GM11168 (cell line): ENCODE results near the gene SLC37A2.
"Not testable (repeated sequence)": the region's sequence is repeated elsewhere in the genome, so short reads cannot be mapped to it uniquely, and the experiment has no call there.

Experiments
- in situ Hi-C: fragments of 300-500 bp; cut with MboI; formaldehyde crosslinking; loops from one replicate; pipeline ENCODE4 v1.12.0; 2022; ENCODE audit warnings: low sequenced_read_pairs; ENCODE audit not compliant: unreplicated experiment

The SLC37A2 gene

DNA sequence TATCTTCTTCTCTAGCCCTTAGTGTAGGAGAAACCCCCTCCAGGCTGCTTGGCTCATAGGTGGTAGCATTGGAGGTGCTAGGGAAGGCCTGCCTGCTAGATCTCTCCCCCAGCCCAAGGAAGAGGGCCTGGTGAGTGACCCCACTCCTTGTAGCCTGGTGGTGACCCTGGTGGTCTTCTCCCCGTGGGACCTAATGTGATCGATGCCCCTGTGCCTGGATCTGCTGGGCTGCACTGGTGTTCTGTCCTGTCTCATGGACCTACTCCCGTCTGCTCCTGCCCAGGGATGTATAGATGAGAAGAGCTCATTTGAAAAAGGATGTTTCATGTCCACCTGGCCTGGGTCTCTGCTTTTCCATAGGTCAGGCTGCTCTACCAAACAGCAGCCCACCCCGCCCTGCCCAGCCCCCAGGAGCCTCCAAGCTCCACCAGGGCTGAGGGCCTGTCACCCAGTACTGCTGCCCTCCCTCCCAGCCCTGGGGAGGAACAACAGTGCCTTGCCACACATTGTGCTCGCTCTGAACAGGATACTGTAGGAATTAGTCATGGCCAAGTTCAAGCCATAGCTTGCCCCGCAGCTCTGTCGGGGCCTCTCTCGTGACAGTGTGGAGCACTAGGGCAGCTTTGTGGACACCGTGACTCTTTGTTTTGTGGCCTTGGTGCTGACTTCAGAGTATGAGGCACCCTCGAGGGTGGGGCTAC is 19.7 kb downstream of the SLC37A2 start:
- in situ Hi-C loops: no loop called here

- in situ Hi-C loops: no loop called here
Measured at GRCh38 chr11:125083312-125084056, 20.4 kb downstream of the SLC37A2 start.

DNA sequence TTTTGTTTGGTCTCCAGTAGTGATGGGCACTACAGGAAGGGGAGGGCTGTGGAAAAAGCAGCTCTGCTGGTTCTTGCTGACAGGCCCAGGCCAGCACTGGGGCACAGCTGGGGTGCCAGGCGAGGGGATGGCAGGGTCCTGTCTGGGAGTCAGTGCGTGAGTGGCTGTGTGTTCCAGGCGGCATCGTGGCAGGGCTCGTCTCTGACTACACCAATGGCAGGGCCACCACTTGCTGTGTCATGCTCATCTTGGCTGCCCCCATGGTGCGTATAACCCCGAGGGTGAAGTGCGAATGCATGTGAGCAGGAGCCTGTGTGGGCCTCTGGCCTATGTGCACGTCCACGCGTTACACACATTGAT is 20.9 kb downstream of the SLC37A2 start:
- in situ Hi-C loops: no loop called here

- in situ Hi-C loops: no loop called here
Measured at GRCh38 chr11:125084761-125085231, 21.7 kb downstream of the SLC37A2 start.

- in situ Hi-C loops: no loop called here
Measured at GRCh38 chr11:125085301-125086081, 22.4 kb downstream of the SLC37A2 start.

- in situ Hi-C loops: no loop called here
Measured at GRCh38 chr11:125086633-125087296, 23.7 kb downstream of the SLC37A2 start.

- in situ Hi-C loops: no loop called here
Measured at GRCh38 chr11:125088123-125088522, 25.0 kb downstream of the SLC37A2 start.

- in situ Hi-C loops: no loop called here
Measured at GRCh38 chr11:125088576-125089455, 25.7 kb downstream of the SLC37A2 start.

DNA sequence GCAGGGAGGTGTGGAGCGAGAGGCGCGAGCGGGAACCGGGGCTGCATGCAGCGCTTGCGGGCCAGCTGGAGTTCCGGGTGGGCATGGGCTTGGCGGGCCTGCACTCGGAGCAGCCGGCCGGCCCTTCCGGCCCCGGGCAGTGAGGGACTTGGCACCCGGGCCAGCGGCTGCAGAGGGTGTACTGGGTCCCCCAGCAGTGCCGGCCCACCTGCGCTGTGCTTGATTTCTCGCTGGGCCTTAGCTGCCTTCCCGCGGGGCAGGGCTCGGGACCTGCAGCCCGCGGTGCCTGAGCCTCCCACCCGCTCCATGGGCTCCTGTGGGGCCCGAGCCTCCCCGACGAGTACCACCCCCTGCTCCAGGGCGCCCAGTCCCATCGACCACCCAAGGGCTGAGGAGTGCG is 26.4 kb downstream of the SLC37A2 start:
- in situ Hi-C loops: not testable (repeated sequence)

DNA sequence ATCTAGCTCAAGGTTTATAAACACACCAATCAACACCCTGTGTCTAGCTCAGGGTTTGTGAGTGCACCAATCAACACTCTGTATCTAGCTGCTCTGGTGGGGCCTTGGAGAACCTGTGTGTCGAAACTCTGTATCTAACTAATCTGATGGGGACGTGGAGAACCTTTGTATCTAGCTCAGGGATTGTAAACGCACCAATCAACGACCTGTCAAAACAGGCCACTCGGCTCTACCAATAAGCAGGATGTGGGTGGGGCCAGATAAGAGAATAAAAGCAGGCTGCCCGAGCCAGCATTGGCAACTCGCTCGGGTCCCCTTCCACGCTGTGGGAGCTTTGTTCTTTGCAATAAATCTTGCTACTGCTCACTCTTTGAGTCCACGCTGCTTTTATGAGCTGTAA is 27.0 kb downstream of the SLC37A2 start:
- in situ Hi-C loops: not testable (repeated sequence)

GRCh38 chr11:125090816-125091215 is 27.7 kb downstream of the SLC37A2 start:
- in situ Hi-C loops: no loop called here

DNA sequence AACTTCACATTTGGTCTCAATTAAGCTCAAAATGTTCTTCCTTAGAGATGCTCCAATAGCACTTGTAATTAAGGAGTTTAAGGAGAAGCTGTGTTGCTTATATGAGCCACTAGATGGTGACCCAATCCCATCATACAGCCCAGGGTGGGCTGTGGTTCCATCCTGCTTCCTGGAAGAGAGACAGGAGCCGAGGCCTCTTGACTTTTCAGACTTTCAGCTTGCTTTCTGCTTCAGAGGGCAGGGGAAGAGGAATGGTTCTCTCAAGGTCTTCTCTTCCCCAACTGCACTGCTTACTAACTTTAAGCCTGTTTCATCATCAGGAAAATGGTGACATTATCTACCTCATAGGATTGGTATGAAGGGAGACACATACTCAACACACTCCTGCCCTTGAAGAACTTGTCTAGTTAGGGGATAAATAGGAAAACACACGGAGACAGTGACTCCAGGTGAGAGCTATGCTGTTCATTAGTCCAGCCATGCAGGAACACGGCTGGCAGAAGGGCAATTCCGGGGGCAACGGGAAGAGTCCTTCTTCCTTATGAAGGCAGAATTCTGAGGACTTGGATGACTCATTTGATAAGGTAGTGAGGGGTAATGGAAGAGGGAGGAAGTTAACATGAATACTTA is 28.3 kb downstream of the SLC37A2 start:
- in situ Hi-C loops: no loop called here

- in situ Hi-C loops: no loop called here
Measured at GRCh38 chr11:125091877-125092664, 29.0 kb downstream of the SLC37A2 start.

DNA sequence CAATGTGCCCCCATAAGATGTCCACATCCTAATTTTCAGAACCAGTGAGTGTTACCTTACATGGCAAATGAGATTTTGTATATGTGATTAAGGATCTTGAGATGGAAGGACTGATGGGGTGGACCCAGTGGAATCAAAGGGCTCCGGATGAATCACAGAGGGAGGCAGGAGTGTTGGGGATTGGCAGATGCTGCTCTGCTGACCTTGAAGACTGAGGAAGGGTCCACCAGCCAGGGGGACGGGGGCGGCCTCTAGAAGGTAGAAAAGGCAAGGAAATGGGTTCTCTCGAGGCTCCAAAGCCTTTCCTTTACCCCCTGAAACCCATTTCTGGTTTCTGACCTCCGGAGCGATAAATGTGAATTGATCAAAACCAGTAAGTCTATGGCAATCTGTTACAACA is 29.6 kb downstream of the SLC37A2 start:
- in situ Hi-C loops: no loop called here

- in situ Hi-C loops: no loop called here
Measured at GRCh38 chr11:125093502-125093901, 30.4 kb downstream of the SLC37A2 start.

- in situ Hi-C loops: no loop called here
Measured at GRCh38 chr11:125094731-125095130, 31.6 kb downstream of the SLC37A2 start.

DNA sequence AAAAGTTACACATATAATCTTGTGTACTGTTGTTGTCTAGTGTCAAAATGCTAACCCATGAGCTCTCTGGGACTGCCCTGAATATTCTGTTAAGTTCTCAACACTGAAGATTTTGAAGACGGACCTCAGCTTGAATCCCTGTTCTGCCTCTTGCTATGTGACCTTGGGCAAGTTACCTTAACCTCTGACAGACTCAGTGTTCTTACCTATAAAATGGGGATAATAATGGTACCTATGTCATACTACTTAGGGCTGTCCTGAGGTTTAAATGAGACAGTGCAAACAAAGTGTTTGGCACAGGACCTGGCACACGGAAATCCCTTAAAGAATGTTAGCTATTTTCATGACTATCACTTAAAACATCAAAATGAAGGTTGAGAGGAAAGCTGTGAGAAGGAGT is 37.0 kb downstream of the SLC37A2 start:
- in situ Hi-C loops: no loop called here

DNA sequence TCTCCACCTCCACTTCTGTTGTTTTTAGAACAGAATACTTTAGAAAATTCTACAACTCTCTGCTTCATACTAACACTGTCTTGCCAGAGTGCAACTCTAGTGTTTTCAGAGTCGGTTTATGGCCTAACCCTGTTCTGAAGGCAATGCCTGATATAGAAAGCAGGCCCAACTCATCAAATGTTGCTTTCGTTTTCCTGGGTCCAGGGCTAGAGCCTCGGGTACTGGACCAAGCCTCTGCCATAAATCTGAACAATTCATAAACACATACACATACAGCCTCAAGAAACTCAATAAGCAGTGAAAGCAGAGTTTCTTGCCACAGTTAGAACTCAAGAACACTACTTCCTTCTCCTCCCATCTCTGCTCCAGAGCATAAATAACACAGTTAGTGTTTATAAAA is 38.5 kb downstream of the SLC37A2 start:
- in situ Hi-C loops: no loop called here
